HG02852 (cell line): ENCODE measurements around the gene KIF26B.

Source experiments
- ATAC-seq: cut with Tn5 transposase; IDR thresholded peaks from one replicate; pipeline ENCODE4 v1.9.1; 2021; ENCODE audit warnings: mild to moderate bottlenecking, moderate library complexity; ENCODE audit not compliant: unreplicated experiment

KIF26B gene

DNA sequence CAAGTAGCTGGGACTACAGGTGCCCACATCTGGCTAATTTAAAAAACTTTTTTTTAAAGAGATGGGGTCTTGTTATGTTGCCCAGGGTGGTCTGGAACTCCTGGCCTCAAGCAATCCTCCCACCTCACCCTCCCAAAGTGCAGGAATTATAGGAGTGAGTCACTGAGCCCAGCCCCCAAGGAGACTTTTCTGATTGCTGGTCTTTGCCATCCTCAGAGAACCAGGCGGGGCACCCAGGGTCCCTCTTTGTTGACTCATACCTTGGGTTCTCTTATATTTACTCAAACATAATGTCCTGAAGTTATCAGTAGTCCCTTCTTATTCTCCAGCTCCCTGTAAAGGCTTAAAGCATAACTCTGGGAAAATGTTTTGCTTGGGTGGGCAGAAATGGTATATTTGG, 51.1 kb downstream of the KIF26B start:
- ATAC-seq: no peak

DNA sequence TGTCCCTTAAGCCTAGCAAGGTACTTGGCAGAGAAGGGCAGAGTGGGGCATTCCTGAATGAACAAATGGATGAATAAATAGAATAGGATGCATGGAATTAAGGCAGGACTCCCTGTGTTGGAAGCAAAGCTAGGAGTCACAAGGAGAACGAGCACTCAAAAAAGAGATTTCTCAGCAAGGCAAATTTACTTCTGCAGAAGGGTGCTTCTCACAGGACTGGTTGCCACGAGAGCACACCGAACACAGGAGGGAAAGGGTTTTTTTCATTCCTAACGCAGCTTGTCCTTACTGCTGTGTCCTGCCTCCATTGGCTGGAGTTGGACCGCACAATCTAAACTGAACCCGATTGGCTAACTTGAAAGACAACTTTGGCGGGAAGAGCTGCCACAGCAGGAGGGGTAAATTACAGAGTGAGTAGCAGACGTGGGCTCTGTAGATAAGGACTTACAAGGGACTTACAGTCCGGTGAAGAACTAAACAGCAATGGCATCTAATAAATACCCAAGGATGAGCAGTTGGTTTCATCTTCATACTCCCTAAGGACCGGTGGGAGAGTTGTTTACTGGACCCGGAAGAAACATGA, 52.4 kb downstream of the KIF26B start:
- no peak for ATAC-seq

DNA sequence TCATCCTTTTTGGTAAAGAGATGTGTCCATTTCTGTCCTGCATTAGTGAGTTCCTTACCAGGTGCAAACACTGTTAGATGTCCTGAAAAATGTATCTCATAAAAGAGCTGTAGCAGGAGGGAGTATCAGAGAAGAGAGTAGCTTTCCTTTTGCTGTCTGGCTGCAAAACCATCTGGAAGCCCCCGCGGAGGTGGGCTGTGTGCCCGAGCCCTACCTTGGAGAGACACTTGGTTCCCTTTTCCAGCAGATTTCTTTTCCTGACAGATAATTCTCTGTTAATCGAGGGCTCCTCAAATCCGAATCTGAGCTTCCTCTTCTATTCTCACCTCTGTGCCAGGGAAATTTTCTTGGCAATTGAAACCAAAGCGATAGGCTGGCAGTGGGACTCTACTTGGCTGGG, 53.0 kb downstream of the KIF26B start:
- no peak for ATAC-seq

DNA sequence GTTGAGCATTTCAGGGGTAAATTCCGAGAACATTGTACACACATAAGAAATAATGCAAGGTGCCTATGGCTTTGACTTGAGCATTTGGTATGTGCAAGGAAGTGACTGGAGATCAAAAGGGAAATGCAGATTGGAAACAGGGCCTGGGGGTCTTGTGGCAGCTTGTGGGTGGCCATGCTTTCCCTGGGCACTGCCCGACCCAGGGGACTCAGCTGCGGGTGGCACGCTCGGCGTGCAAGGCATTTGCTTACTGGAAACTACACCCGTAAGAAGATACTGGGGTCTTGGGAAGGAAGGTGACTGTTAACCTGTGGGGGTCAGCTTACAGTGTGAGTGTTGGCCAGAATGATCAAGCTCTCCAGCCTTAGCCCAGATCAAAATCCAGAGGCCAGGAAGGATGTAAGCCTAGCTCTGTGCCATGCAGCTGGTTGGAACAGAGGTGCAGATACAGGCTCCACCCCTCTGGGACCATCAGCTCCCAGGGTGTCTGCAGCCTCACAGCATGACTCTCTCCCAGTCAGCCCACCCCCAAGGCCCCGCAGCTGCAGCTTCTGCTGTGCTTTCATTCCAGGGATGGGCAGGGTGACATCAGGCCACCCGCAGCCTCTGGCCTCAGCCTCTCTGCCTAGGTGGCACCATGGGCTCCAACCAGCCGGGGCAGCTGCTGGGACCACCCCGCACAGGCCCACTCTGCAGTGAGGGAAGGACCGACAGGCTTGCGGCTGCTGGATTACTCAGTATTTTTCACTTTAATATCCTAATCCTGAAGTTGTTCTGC, 55.1 kb downstream of the KIF26B start:
- no peak for ATAC-seq

DNA sequence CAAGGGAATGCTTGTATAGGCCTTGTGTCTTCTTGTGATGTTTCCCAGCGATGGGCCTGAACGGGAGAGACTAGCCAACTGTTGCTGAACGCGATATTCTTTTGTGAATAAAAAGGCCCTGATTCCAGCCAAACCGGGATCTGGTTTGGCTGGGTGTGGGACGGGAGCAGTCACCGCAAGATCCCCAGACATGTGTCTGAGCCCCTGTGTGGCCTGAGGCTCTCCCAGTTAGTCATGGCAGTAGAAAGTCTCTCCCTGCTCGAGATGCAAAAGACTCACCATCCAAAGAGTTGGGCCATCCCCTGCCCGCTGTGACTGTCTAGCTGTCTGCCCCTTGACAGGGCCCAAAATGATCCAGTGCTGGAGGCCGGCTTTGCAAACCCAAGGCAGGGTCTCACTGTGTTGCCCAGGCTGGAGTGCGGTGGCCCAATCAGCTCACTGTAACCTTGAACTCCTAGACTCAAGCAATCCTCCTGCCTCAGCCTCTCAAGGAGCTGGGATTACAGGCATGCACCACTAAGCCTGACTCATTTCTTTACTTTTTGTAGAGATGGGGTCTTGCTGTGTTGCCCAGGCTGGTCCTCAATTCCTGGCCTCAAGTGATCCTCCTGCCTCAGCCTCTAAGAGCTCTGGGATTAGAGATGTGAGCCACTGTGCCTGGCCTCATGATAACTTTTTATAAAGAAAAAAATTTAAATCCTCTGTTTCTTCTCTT, 56.4 kb downstream of the KIF26B start:
- ATAC-seq: no peak

DNA sequence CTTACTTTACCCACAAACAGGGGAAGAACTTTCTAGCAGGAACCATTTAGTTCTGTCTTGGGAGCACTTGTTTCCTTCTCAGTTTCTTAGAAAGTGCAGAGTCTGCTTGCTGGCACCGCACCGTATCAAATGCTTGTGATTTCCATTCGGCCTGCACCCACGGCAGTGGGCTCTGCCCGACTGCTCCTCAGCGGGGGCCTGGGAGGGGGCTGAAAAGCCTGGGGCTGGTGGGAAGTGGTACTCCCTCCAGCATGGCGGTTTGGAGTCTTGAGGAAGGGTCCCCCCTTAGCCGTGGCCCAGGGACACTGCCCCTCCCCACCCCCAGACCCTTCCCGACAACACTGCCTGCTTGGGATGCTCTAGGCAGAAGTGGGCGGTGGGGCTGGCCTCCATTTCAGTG, 57.0 kb downstream of the KIF26B start:
- ATAC-seq: no peak

DNA sequence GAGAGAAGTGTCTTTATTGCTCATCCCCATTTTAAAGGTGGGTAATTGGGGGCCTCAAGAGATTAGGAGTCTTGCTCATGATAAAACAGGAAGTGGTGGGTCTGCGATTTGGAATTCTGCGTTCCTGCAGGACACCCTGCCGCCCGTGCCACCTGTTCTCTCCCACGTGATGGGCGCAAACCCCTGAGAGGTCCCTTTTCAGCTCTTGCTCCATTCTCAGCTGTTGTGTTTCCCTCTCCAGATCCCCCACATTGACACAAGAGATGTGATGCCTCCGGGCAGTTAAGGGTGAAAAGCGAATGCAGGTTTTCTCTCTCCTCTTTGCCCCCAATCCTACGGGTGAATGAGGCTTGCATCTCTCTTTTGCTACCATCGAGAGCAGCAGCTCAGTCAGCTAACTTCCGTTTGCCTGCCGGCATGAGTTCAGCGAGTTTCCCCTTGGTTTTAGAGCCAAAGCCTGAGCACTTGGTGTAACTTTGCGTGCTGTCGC, 57.5 kb downstream of the KIF26B start:
- ATAC-seq: no peak

DNA sequence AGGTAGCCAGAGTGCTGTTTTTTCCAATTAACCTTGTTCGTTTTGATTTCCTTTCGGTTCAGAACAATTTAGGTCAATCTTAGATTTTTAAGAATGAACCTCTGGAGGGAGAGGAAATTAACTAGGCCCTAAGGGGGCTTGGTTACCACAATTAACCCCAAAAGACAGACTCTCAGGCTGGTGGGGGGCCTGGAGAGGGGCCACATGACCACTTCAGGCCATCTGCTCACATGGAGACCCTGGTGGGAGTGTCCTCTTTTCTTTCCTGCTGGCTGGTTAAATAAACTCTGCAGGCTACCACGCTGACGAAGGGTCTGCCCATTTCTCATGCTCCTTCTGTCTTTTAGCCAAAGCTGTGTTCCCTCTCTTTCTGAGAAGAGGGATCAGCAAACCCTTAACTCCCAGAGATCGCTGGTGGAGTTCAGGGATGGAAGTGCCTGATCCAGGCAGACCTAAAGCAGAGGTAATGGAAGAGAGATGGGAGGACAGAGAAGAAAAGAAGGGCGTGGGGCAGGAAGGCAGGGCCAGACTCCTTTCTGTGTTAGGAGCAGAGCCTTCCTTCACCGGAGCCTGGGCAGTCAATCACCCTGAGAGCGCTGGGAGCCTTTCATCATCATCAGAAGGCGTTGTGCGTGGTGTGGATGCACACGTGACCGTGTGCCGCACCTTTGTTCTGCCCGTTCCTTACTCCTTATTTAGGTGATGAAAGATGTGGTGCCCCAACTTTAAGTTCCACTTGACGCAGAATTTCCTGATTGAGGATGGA, 58.5 kb downstream of the KIF26B start:
- ATAC-seq: no peak

DNA sequence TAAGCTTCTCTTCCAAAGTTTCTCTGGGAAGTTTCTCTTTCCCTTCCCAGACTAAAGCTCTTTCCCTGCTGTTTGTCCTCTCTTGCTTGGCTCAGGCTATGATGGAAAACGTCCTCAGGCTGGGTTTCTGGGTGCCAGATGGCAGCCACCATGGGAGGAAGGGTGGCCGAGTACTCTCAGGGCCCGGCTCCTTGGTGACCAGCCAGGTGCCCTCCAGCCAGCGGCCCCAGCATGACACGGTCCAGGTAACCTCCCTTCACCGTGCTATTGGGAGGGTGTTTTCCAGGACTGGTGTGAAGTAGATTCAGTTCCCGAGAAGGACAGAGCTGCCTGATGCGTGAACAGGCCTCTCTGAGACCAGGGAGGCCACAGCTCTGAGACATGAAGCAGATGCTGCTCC, 60.3 kb downstream of the KIF26B start:
- ATAC-seq: no peak

DNA sequence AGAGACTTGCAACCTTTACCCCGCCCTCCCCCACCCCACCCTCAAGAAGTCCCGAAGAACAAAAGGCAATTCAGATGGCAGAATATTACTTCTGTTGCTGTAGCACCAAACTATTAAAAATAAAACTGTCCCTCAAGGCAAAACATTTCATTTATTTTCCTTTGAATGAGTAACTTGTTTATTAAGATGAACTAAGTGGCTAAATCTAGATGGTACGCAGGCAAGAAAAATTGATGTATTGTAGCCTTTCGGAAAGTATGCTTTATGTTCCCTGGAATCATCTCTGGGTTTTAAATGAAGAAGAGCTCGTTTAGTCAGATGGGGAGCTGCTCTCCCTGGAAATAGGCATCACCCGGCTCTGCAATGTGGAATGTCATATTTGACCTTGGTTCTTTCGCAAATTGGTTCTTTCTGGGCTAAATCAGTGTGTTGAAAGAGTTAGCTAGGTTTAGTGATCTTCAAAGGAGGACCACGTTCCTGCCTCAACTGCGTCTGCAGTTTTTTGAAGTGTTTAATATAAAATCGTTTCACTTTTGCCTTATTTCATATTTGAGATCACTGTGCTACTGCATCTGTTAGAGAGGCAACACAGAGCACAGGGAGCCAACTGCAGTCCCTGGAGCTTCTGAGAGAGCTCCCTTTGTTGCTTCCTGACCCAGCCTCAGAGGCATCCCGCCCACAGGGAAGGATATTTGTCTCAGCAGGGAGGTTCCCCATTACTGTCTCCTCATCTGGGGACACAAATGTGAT, 61.8 kb downstream of the KIF26B start:
- ATAC-seq: no peak

DNA sequence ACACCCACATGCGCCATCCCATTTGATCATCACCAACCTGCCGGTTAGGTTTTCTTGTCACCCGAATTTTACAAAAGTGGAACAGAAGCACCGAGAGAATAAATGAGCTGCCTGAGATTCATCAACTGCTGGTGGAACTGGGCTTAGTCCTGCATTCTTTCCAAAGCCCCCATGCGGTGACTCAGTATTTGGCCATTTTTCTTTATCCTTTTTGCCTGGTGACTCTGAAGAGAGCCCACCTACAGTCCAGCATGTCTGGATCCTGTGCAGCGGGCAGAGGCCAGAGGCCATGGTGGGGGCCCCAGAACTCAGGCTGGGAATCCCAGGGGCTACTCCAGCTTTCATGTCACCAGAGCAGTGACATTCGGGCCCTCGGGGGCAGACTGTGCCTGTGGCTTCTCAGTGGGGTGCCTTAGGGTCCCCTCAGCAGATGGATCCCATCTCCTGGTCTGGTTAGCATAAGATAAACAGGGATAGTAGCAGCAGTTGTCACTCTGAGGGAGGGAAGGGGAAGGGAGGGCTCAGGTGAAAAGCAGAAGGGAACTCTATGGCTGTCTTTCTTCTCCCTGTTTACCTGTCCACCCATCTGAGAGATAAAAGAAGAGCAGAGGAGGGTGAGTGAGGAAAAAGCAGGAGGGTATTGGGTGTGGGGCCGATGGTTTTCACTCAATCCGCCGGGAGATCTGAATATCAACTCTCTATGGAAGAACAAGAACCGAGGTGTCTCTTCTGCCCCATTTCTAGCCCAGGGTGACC, 63.2 kb downstream of the KIF26B start:
- no peak for ATAC-seq

DNA sequence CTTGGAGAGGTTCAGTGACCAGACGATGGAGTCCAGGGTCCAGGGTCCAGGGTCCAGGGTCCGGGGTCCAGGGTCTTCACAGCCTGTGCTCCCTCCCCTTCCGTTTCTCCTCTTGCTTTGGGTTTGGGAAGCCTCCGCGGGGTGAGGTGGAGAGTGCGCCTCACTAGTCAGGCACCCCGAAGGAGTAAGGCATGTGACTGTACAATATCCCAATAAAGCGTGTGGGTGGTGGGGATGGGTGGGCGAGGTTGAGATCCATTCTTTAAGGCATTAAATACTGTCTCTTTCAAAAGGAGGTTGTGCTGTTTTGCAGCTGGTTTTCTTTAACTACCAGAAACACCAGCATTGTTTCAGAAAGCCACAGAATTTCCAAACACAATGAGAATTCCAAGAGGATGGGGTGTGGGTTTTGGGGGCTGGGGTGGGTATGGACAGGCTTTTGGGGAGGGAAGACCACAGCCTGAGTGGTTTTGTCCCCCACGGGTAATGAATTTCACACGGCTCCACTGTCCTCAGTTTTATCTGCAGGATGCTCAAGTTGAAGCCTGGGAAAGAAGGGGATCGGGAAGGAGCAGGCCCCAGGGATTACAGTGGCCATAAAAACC, 65.7 kb downstream of the KIF26B start:
- ATAC-seq: no peak

DNA sequence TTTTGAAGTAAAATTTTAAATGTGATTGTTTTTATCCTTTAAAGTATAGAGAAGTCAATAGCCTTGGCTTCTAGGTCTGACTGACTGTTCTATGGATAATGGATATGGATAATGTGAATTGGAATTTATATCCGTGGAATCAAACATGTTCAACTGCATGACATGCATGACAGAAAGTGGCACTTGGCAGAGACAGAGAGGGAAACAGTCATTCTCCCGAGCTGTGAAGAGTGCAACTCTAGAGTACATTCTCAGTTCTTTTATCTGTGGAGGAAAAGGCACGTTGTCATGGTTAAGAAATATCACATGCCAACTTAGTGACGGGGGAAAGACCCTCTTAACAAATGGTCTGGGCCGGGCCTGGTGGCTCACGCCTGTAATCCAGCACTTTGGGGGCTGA, 67.0 kb downstream of the KIF26B start:
- ATAC-seq: no peak

DNA sequence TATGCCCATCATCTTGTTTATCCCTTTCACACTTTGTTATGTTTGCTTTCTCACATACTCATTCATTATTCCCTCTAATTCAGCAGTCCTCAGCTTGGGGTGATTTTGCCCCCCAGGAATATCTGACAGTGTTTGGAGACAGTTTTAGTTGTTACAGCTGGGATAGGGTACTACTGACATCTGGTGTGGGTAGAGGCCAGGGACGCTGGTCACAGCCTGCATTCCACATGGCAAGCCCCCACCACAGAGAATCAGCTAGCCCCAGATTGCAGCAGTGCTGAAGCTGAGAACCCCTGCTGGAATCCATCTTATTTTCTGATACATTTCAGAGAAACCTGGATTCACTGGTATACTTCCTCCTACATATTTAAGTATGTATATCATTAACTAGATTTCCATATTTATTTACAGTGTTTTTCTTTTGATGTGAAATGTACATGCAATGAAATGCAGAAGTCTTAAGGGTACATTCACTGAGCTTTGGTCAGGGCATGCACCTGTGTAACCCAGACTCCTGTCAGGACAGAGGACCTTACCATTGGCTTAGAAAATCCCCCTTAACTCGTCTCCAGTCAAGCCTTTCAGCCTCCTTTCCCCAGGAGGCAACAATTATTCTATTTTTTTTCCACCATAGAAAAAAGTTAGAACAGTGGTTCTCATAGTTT, 68.3 kb downstream of the KIF26B start:
- no peak for ATAC-seq

DNA sequence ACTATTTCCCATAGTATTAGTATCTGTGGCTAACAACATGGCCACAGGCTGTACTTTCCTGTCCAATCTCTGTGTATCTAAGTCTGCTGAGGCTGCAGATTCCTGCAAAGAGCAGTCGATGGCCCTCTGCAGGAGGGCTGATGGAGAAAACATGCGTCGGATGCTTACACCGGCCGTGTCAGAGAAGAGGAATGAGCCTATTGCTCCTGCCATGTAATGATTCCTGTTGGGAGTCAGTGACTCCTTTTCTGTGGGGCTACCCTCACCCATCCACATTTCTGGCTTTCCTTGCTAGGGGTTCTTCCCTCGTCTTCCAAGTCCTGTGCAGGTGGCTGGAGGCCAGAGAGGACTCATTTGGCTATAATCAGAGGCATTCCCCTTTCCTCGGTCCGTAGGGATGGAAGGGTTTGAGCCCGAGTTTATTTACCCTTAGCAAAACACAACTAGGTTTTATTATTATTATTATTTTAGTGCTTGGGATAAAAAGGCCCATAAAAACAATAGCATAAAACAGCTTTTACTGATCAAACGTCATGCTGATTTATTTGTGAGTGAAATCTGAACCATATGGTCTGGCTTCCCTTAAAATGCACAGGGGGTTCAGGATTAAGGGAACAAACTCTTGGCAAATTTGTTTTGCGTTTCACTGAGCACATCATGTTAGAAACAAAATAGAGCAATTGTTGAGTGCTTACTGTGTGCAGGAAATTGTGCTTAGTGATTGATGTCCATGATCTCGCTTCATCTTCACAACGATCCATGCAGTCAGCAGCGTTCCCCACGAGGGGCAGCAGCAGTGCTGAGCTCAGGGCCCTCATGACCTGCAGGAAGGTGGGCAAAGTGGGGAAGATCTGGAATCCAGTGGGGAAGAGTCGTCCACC, 70.8 kb downstream of the KIF26B start:
- no peak for ATAC-seq

DNA sequence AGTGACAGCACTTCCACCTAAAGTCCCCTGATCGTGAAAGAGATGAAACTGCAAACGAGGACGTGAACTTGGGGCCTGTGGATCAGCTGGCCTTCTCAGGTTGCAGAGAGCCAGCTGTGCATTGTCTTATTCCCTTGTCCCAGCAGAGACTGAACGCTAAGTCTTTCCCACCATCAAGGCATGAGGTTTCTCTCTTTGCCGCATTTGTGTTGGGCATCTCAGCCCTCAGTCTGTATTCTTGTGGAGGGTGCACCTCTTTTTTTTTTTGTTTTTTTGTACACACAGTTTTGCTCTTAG, 71.4 kb downstream of the KIF26B start:
- no peak for ATAC-seq

DNA sequence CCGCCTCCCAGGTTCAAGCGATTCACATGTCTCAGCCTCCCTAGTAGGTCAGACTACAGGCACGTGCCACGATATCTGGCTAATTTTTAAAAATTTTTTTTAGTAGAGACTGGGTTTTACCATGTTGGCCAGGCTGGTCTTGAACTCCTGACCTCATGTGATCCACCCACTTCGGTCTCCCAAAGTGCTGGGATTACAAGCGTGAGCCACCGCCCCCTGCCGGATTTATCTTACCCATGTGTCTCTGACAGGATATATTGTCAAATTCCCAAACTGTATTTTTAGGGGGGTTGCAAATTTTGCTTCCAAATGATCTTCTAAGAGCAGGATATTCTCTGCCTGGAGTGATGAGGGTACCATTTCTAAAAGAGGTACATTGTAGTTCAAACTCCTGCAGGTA, 74.3 kb downstream of the KIF26B start:
- no peak for ATAC-seq

DNA sequence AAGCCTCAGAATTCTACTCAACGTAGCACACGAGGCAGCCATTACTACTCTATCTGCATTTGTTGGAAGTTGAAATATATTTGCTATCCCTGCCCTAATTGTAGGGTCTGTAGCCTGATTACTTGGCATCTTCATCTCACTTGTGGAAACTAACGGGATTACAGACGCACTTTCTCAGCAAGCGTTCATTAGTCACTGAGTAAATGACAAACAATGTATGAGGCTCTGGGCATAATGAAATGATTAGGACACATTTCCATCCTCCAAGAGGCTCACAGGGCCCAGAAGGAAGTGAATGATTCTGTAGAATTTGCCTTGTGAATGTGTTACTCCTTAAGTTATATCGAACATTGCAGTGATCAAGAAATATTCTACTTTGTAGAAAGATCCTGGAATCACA, 78.1 kb downstream of the KIF26B start:
- no peak for ATAC-seq
